Measurements from ENCODE around the gene CFAP221. TPM values are rescaled to one million over a fixed set of nuclear protein-coding genes. Genes with fewer than 3 reads are reported as not detected.

Gene CFAP221
- total RNA-seq, 4 donors from 2014 or later = 0.25 to 8.6 (median 0.66) TPM; not detected in 1

DNA sequence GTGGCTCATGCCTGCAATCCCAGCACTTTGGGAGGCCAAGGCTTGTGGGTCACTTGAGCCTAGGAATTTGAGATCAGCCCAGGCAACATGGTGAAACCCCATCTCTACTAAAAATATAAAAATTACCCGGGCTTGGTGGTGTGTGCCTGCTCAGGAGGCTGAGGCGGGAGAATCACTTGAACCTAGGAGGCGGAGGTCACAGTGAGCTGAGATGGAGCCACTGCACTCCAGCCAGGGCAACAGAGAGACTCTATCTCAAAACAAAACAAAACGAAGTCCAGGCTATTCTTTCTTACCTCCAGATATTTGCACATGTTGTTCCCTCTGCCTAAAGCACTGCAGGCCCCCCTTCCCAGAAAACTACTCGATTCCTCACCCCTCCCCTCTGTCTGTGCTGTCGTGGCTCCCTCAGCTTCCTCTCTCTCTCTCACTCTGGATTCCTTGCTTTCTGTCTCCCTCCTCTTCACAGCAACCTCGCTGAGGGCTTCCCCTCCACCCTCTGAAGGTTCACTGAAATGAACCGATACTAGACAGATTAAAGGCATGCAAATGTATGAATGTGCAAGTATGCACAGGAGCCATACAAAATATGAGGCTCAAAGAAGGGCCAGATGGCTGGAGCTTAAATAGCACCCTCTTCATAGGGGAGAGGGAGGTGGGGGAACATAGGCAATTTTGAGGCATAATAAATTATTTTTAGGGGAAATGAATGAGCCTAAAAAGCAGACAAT lies 153.2 kb downstream of the CFAP221 start:
- WGBS, 2 donors (ENCODE audit: low coverage in 1 of 2) = 47 to 48% methylated on average over 4 of the region's 8 CpGs
- Histone ChIP-seq H3K27me3 (peaks cover 4% of the 10 kb centered on the region), H3K9me3 (no peaks in the 10 kb centered on the region), H3K4me1 (peaks cover 0 to 20% (median 0%) of the 10 kb centered on the region in 3 donors), H3K27ac (no peak overlapping the region), H3K4me3 (no peak overlapping the region), H3K36me3 (no peaks in the 10 kb centered on the region)
- TF ChIP-seq, protein P1, sequence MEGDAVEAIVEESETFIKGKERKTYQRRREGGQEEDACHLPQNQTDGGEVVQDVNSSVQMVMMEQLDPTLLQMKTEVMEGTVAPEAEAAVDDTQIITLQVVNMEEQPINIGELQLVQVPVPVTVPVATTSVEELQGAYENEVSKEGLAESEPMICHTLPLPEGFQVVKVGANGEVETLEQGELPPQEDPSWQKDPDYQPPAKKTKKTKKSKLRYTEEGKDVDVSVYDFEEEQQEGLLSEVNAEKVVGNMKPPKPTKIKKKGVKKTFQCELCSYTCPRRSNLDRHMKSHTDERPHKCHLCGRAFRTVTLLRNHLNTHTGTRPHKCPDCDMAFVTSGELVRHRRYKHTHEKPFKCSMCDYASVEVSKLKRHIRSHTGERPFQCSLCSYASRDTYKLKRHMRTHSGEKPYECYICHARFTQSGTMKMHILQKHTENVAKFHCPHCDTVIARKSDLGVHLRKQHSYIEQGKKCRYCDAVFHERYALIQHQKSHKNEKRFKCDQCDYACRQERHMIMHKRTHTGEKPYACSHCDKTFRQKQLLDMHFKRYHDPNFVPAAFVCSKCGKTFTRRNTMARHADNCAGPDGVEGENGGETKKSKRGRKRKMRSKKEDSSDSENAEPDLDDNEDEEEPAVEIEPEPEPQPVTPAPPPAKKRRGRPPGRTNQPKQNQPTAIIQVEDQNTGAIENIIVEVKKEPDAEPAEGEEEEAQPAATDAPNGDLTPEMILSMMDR (IDR thresholded peaks at IDR 0.05) = no peak
- TF ChIP-seq POLR2AphosphoS5 (IDR thresholded peaks at IDR 0.05) (no peak), EP300 (IDR thresholded peaks at IDR 0.05) (no peak), POLR2A (IDR thresholded peaks at IDR 0.05) (no peak)
- no peak for ATAC-seq

DNA sequence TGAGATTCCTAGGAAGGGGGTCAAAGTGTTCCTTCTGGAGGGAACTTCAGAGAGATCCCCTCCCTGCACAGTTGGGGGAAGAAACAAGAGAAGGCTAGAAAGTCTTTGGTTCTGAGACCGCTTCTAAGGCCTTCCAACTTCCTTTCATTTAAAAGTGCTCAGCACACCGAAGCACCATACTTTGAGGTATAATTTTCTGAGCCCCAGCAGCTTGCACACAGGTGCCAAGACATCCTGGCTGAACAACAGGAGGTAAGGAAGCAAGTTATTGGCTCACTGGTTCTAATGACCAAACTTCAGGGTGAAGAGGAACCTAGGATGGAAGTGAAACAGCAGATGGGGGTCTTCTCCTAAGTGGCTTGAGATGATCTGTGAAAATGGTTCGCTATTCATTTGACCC lies 154.0 kb downstream of the CFAP221 start:
- no peak overlapping the region for H3K27ac ChIP-seq
- H3K36me3 ChIP-seq = no peaks in the 10 kb centered on the region
- H3K4me3 ChIP-seq = no peak overlapping the region
- no peak for ATAC-seq
- H3K9me3 ChIP-seq = no peaks in the 10 kb centered on the region
- TF ChIP-seq POLR2AphosphoS5 (IDR thresholded peaks at IDR 0.05) (no peak), POLR2A (IDR thresholded peaks at IDR 0.05) (no peak), EP300 (IDR thresholded peaks at IDR 0.05) (no peak)
- TF ChIP-seq, protein P1 (IDR thresholded peaks at IDR 0.05) = no peak
- WGBS, 2 donors (ENCODE audit: low coverage in 1 of 2) = 76 to 100% methylated on average over 1 to 3 of the region's 3 CpGs
- peaks cover 4% of the 10 kb centered on the region for H3K27me3 ChIP-seq
- H3K4me1 ChIP-seq = peaks cover 0 to 26% (median 0%) of the 10 kb centered on the region in 3 donors

DNA sequence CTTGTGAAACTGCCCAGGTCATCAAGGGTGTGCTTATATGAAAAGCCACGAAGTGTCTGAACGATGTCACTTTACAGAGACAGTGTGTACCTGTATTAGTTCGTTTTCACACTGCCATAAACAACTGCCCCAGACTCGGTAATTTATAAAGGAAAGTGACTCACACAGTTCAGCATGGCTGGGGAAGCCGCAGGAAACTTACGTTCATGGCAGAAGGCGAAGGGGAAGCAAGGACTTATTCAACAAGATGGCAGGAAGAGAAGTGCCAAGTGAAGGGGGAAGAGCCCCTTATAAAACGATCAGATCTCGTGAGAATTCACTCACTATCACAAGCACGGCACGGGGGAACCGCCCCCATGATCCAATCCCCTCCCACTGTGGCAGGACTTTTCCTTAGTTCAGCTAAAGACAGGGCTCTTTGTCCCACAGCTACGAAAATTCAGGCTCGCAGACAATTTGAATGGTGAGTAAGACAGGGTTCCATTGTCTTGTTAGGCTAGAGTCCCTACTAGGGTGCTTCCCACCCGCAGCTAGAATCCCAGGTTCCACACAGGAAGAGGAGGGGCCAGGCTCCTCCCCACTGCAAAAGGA lies 154.9 kb downstream of the CFAP221 start:
- no peak for ATAC-seq
- Histone ChIP-seq H3K4me1 (peaks cover 0 to 26% (median 0%) of the 10 kb centered on the region in 3 donors), H3K27me3 (peaks cover 4% of the 10 kb centered on the region), H3K36me3 (no peaks in the 10 kb centered on the region), H3K4me3 (no peak overlapping the region), H3K9me3 (no peaks in the 10 kb centered on the region), H3K27ac (no peak overlapping the region)
- TF ChIP-seq, protein P1 (IDR thresholded peaks at IDR 0.05) = no peak
- TF ChIP-seq EP300 (IDR thresholded peaks at IDR 0.05) = no peak
- no peak for TF ChIP-seq POLR2AphosphoS5 (IDR thresholded peaks at IDR 0.05)
- WGBS, 2 donors (ENCODE audit: low coverage in 1 of 2) = 71 to 73% methylated on average over 12 of the region's 15 CpGs

DNA sequence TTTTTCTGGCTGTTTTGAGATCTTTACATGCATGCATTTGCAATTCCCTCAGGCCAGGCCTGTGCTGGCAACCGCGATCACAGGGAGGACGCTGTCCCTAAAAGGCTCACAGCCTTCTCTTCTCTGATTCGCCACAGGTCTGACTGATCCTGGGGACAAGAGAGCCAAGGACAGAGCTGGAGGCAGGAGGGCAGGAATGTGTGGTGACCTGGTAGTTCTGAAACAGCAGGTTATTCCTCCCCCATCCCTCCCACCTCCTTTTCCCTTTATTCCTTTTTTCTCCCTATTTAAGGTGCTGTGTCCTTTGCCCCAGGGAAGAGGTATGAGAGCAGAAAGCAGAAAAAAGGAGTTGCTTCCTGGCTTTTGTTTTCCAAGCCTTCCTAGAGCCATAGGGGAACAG lies 156.6 kb downstream of the CFAP221 start:
- Histone ChIP-seq H3K27me3 (peaks cover 4% of the 10 kb centered on the region), H3K27ac (no peak overlapping the region), H3K36me3 (peaks cover 0 to 7% of the 10 kb centered on the region in 2 donors), H3K4me1 (peaks cover 0 to 11% (median 0%) of the 10 kb centered on the region in 3 donors), H3K4me3 (no peak overlapping the region), H3K9me3 (peaks cover 0 to 8% (median 0%) of the 10 kb centered on the region in 3 donors)
- WGBS, 2 donors (ENCODE audit: low coverage in 1 of 2) = 100% methylated on average over 1 of the region's 4 CpGs; no CpG with 5 or more reads in 1 of the 2 donors
- TF ChIP-seq POLR2A (IDR thresholded peaks at IDR 0.05) (no peak), EP300 (IDR thresholded peaks at IDR 0.05) (no peak), POLR2AphosphoS5 (IDR thresholded peaks at IDR 0.05) (no peak)
- no peak for ATAC-seq

DNA sequence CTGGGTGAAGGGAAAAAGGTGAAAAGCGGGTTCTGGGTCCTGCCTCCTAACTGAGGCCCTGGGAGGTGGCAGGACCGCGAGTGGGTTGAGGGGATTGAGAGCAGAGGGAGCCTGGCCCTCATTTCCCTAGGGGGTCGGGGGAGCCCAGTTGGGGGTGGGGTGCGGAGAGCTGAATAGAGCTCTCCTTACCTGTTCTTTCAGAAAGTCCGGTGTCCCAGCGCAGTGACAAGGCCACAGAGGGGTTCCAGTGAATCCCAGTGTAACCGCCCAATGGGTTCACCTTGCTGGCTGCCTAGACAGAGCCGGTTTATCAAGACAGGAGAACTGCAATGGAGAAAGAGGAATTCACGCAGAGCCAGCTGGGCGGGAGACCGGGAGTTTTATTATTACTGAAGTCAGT lies 157.1 kb downstream of the CFAP221 start:
- 40 to 65% methylated on average over 4 to 9 of the region's 12 CpGs for WGBS, 2 donors (ENCODE audit: low coverage in 1 of 2)
- TF ChIP-seq POLR2A (IDR thresholded peaks at IDR 0.05) (no peak), EP300 (IDR thresholded peaks at IDR 0.05) (no peak), POLR2AphosphoS5 (IDR thresholded peaks at IDR 0.05) (no peak)
- TF ChIP-seq, protein P1 (IDR thresholded peaks at IDR 0.05) = no peak
- no peak for ATAC-seq

More for the DNA sequence above, 157.1 kb downstream of the CFAP221 start:
- Histone ChIP-seq H3K4me3 (no peak overlapping the region), H3K4me1 (peaks cover 0 to 11% (median 0%) of the 10 kb centered on the region in 3 donors), H3K9me3 (peaks cover 0 to 8% (median 0%) of the 10 kb centered on the region in 3 donors), H3K36me3 (peaks cover 0 to 8% of the 10 kb centered on the region in 2 donors), H3K27me3 (peaks cover 4% of the 10 kb centered on the region), H3K27ac (no peak overlapping the region)

All from gastroesophageal sphincter (tissue), 4 donors.